ENCODE data around the gene MTM1.

The MTM1 gene

DNA sequence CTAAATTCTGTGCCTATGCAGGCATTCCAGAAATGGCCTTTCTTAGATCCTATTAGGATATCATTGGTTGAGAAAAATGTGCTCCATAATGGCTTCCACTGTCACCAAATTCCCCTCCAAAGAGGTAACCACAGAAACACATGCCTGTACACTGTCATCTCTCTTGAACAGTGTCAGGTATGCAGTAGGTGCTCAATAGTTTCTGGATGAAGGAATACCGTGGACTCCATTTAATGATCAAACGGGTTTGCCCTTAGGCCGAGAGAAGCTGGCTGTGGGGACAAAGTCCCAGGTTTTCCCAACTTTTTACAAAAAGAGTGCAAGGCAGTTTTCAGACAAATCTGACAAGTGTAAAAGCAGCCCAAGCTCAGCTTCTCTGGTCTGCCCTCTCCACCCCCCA is 16.5 kb upstream of the MTM1 start:
- no peak for DNase-seq

DNA sequence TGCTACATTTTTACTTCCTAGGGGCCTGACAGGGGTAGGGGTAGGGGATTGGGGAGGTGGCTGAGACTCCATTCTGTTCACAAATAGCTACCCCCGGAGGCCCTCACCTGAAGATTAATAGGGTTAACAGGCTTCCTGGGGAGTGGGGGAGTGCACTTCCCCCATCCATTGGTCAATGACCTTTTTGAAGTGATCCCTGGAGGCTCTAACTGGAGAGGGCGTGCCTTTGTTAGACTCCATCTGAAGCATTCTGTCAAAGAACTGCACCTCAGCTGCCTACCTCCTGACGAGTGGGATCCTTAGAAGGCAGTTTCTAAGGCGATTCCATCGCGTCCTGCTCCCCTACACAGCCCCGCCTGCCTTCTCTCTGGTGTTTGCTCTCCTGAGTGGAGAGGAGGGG is 10.0 kb upstream of the MTM1 start:
- no peak for DNase-seq

DNA sequence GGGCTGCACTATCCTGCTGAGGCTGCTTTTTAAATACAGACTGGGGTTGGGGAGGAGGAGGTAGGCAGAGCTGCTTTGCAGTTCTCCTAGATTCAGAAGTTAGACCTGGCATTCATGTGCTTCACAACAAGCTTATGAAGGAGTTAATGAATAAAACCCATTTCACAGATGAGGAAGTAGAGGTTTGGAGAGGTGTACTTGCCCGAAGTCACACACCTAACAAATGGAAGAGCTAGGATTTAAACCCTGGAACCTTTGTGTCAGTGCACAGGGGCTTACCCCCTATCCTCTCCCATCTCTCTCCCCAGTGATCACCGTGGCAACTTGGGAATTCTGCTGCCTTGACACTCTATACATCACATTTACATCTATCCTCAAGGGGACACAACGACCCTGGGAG is 3.6 kb upstream of the MTM1 start:
- DNase-seq = no peak

DNA sequence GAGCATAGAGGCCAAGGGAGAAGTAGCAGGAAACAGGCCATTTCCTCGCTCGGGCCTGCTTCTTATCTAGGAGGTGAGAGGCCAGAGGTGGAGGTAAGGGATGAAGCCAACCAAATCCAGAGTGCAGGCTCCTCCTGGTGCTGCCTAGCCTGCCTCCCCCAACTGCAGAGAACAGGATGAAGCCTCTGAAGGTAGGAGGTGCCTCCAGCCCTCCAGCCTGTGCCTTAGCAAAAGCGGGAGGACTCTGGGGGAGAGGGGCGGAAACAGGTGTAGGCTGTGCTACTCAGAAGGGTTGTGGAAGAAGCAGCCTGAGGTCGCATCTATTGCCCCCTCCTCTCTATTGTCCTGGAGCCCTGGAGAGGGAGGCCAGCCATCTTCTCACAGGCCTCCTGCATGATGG is 2.9 kb upstream of the MTM1 start:
- no peak for DNase-seq

DNA sequence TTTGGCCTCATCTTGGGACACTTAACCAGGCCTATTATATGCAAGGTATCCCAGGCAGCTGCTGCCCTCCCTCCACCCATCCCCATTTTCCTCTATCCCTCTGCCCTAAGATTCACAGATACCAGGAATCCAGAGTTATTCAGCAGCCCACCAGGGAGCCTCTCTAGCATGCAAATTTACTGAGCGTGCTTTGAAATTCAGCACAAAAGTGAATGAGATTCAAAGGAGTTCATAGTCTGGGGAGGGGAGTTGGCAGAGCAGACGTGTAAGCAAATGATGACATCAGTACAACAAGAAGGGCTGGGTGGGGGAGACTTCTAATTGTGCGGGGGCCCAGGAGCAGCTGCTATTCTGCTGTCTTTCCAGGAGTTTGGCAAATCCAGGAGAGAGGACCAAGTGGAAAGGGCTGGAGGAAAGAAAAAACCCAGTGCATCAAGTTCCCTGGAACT is 1.7 kb upstream of the MTM1 start:
- DNase-seq = no peak

DNA sequence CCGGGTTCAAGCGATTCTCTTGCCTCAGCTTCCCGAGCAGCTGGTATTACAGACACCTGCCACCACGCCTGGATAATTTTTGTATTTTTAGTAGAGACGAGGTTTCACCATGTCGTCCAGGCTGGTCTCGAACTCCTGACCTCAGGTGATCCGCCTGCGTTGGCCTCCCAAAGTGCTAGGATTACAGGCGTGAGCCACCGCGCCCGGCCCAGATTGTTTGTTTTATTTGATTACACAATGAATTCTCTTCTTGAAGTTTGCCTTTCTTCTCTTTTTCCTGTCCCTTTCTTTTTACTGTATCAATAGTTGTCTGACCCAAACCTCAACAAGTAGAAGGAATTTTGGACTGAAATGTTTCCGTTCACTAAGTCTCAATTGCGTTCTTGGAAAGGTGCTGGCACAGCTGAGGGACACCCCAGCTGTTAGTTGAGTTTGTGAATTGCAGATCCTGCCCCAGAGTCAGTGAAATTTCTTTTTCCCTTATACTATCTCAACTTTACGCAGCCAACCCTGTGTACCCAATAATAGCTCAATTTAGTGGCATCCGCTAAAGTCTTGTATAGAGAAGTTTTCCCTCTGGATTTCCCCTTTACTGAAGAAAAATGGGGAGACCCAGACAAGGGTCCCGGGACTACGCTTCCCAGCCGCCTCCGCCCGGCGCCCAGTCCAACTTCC is 639 bp upstream of the MTM1 start:
- no peak for DNase-seq

DNA sequence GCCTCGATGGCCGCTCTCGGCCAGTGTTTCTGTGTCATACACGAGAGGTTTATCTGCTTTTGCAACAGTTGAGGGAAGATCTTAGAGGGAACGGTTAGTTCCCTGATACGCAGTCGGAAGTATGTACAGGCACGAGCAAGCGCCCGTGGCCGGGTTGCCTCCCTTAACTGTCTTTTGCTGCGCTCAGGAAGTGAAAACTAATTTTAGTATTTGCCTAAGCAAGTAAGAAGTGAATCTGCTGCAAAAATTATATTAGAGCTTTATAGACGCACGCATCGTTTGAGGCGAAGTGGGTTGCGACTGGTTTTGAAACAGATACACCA is 695 bp downstream of the MTM1 start:
- no peak for DNase-seq

DNA sequence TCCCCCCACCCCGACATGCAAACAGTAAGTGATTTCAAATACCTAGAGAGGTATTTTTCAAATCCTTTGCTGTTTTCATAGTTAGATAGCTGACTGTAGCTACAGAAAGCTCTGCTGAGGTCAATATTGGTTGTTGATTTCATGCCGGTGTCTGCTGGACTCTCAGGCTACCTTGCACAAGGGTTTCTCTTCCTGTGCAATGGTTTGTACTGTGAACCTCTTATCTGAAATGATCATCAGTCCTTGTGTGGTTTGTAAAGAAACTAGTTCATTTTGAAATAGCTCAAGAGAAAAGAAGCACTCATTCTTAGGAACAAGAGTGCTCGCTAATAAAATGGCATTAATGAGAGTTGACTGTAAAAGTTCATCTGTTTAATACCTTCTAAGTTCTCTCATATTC is 2.1 kb downstream of the MTM1 start:
- DNase-seq = no peak

DNA sequence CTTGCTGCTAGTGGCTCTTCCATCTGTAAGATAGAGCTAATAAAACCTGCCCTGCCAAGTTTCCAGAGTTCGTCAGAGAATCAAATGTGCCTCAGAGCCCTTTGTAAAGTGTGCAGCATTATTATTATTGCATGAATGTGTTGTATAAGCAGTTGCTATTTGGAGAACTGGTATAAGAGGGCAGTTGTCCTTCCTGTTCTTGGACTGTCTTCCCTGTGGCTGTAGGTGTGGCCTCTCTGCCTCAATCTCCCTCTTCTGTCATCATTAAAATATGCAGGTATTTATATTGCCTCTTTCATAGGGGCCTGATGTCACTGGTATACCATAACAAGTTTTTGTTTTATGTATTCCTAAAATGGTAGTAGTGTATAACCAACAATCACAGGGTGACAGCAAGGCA is 3.8 kb downstream of the MTM1 start:
- DNase-seq = no peak

DNA sequence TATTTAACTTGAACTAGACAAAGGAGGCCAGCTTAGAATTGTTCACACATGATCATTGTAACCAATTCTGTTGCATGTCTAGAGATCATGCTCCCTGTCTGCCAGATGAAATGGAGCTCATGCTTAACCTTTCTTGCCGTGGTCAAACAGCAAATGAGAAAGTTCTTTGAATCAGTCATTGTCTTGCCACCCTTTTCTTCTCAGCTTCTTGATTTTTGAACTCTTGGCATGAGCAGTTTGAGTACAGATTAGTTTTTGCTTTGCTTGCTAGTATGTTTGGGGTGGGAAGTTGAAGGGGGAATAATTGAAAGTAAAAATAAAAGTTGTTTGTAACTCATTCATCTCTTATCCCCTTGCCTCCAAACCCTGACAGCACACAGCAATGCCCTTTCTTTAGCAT is 4.7 kb downstream of the MTM1 start:
- DNase-seq = no peak

DNA sequence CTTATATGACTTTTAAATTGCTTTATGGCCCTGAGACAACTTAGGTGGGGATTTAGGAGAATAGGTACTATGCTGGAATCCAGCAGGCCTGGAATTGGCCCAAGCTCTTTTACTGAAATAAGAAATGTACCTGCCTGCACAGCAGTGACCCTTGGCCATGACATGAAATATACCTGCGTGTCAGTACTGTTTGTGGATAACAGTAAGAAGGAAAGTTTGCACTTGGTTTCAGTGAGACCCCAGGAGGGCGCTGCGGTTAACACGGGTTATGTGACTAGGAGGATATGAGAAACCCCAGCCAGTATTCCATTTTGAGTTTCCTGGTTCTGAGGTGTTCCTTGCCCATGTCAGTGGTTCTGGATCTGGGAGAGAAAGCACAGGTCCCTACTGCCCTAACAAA is 5.3 kb downstream of the MTM1 start:
- no peak for DNase-seq

DNA sequence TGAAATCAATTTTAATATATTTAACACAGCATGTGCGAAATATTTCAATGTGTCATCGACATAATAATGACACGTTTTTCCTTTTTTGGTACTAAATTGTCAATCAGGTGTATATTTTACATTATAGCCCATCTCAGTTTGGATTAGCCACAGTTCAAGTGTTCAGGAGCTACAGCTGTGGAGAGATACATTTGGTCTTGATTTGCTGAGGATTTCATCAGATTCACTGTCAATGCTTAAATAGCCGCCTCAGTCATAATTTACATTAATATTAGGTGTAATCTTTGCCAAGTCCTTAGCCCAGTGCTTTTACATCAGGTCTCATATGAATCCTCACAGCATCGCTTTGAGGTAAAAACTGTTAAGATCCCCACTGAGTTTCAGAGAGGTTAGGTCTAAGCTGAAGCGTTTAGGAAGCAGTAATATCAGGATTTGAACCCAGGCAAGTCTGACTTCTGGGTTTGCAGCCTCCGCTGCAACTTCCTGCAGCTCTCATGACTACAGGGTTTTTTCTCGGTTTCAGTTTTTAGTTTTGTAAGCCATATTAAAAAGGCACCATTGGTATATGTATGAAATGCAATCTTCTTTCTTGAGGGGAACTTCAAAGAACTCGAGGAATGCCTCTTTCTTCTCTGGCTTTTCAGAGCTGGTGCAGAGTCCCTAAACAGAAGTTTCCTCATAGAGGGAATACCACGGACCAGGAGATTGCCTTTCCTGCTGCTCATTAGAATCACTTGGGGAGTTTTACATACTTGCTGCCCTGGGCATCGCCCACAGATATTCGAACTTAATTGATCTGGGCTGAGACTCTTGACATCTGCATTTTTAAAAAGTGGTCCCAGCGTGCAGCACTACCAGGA is 6.4 kb downstream of the MTM1 start:
- no peak for DNase-seq

DNA sequence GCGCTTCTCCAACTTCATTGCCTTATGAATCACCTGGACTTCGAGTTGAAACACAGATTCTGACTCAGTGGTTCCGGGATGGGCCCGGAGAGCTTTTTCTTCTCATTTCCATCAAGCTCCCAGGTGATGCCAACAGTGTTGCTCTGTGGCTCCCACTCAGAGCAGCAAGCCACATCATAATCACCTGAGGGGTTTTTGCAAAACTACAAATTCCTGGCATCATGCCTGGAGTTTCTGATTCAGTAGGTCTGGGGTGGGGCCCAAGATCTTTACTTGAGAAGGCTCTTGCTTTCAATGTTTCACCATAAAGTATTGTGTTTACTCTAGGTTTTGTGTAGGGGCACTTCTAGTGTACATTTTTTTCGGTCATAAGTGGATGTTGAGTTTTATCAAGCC is 7.0 kb downstream of the MTM1 start:
- DNase-seq = no peak

DNA sequence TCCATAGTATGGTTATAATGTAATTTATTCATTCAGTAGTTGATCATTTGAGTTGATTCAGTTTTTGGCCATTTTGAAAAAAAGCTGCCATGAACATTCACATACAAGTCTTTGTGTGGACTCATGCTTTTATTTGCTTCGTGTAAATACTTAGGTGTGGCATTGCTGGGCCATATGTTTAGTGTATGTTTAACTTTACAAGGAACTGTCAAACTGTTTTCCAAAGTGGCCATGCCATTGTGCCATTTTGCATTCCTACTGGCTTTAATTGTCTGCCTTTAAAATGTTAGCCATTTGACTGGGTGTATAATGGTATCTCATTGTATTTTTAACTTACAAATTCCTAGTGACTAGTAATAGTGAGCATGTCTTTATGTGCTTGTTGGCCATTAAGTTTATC is 8.8 kb downstream of the MTM1 start:
- no peak for DNase-seq

DNA sequence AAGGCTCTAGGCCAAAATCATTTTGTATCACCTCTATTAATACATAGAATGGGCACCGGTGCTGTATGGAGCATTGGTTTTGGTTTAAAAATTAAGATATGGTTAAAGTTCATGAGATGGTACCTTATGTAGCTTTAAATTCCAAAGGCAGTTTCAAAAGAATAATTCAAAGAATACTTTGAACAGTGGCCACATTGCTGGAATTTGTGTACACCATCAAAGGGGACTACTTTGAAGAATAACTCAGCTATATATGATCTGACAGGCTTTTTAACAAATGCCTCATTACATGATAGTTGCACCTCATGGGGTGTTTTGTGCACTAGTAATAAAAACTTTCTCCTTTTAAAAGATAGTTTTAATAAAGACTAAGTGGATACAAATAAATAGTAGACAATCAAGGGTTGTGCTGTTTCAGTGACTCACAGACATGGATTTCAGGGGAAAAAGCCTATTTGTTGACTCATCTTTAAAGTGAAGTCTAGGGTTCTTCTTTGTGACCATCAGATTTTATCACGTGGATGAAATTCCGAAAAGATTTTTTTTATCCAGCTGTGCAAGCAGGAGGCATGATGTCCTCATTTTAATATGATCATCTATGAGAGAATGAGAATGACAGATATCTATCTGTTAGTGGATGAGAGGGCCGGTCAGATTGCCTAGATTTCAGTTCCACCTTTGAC is 12.8 kb downstream of the MTM1 start:
- no peak for DNase-seq

DNA sequence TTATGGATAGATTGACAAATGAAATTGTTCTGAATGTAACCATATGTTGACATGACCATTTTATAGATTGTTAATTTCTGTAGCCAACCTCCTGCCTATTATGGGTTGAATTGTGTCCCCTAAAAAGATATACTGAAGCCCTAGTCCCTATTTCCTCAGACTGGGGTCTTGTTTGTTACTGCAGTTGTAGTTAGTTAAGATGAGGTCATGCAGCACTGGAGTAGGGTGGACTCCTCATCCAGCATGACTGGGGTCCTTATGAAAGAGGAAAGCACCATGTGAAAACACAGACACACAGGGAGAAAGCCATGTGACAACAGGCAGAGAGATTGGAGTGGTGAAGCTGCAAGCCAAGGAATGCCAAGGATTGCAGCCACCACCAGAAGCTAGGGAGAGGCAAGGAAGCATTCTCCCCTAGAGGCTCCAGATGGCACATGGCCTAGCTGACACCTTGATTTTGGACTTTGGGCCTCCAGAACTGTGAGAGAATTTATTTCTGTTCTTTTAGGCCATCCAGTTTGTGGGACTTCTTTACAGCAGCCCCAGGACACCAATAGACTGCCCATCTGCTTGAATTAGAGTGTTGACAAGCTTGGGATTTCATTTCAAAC is 14.0 kb downstream of the MTM1 start:
- no peak for DNase-seq

DNA sequence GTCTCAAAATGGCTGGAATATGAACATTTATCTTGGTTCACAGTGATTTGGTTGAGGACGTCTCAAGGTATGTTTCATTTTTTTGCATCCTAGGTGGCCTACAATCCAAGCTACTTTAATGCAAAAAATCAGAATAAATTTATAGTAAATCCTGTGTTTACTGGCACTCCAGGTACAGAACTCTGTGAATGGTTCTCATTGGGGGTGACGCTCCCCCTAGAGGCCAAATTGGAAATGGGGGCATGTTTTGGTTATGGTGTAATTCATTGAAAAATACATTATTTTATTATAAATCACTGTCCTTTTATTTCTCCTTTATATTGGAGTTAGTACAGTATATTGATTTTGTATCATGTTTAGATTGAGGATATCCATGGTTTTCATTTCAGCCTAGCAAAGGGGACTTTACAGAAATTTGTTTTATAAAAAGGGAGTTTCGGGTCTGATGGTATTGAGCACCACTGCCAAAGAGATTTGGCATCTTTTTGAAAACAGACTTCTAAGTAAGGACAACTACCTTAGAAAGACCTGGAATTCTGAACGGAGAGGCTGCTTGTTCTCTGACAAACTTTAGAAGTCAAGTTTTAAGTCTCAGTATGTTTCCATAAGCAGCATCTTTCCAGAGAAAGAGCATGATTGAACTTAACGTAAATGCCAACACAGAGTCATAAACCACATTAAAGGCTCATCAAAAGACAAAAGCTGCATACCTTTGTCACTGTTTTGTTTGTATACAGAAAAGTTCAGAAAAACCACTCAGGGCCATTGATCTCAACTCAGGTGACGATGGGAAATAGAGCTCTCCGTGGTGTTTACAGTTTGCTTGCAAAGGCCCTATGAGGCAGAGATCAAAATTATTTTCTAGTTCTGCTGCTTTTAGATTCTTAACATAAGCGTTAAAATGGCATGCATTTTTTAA is 19.4 kb downstream of the MTM1 start:
- no peak for DNase-seq

DNA sequence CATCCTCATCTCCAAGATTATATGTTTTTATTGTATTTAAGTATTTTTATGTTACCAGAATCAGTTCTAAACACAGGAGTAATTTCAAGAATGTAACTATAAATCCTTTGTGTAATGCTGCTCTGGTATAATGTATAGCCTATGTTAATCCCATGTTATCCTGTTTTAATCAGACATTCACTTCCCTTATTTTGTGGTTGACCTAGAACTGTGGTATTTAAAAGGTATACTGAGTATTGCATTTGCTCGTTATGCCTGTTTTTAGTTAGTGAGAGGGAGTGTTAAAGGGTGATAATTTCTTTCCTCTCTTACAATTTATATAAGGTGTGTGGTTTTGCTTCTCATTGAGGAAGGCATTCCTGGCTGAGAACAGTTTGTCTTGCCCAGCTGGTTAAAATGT is 26.2 kb downstream of the MTM1 start:
- DNase-seq = no peak

DNA sequence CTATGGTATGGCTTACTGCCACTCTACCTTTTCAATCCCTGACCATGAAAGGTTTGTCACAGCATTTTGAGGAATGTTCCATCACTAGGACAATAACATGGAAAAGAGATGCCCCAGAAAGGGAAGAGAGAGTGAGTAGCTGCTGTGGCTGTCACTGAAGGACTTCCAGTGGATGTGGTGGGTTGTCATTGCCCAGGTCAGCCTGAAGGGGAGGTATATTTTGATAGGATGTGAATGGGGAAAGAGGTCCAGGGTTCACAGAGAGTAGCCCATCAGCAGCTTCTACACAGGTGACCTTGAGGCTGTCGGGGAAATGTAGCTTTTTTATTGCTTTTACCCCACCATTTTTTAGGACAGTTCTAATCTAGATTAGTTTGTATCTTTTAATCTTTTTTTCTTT is 30.8 kb downstream of the MTM1 start:
- no peak for DNase-seq

DNA sequence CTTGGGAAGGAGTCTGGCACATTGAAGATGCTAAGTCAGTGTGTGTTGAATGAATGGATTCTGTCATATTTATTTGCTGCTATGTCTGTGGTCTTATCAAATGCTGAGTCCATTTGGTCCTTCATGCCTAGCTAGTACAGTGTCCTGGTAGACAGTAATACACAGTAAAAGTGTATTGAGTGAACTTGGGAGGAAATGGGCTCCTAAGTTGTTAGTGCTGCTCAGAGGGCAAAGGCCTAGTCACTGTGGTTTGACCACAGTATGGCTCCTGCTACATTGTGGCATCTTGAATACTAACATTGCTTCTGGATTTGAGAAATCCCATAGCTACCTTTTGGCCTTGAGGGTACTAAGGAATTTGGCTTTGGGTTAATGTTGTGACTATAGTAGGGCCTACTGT is 33.9 kb downstream of the MTM1 start:
- DNase-seq = no peak

DNA sequence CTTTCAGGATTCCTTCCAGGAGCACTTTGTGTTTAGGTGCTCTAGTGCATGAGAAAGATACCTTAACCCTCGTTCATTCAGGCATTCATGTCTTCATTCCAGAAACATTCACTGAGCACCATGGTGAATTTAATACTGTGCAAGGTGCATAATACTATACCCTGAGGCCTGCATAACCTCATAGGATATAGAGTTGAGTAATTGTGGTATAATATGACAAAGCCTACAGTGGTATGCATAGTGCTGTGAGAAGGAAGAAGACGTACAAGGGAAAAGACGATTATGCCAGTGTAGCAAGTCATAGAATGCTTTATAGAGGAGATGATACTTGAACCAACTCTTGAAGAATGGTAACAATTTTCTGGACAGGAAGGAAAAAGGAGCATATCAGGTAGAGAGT is 34.3 kb downstream of the MTM1 start:
- no peak for DNase-seq

DNA sequence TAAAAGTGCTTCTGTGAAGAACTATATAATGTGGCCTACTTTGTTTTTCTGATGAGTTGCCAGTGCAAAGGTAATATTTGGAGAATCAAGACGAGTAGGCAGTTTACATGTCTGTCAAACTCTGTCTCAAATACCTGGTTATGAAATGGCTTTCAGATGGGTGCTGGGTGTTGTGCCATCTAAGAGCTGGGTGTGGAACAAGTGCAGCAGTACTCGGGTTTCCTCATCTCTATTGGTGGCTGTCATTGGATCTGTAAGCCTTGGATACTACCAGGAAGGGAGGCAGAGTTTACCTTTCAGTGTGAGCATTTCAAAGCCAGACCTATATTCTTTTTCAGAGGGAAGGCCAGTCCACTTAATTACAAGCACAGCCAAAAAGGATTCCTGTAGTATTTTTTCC is 37.2 kb downstream of the MTM1 start:
- no peak for DNase-seq

DNA sequence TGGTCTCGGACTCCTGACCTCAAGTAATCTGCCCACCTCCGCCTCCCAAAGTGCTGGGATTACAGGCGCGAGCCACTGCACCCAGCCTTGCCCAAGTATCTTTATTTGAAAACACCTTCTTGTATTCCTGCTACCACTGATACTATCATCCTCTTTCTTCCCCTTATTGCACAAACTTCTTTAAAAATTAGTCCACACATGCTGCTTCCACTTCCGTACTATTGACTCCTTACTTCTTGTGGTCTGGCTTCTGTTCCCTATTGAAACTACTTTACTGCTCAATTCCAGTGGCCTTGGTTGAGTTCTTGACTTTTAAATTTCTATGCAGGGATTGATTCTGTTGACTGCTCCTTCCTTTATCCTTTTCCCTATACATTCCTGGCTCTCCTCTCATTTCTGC is 38.8 kb downstream of the MTM1 start:
- DNase-seq = no peak

Measured in NCI-H774 (cell line).